Lower lobe of right lung (tissue), 2 donors: ENCODE measurements around the gene DGCR2. TPM values are rescaled to one million over a fixed set of nuclear protein-coding genes. Genes with fewer than 3 reads are reported as not detected.

Experiments
- ATAC-seq, 2 donors: fragments of 200-7000 bp; cut with Tn5 transposase; one replicate each; pipeline ENCODE4 v1.9.1; 2020 to 2022; ENCODE audit warnings: mild to moderate bottlenecking in 2 of 2, moderate library complexity in 2 of 2
- DNase-seq: peaks from one replicate; pipeline ENCODE4 v3.0.0-alpha.2; 2020
- H3K27ac ChIP-seq: fragments of 200-600 bp; one replicate; pipeline ENCODE4 v1.8.0; 2022
- H3K27me3 ChIP-seq: fragments of 200-600 bp; one replicate; pipeline ENCODE4 v1.8.0; 2022; ENCODE audit warnings: low read depth
- H3K36me3 ChIP-seq: fragments of 200-600 bp; one replicate; pipeline ENCODE4 v1.8.0; 2022; ENCODE audit warnings: mild to moderate bottlenecking
- H3K4me1 ChIP-seq: fragments of 200-600 bp; one replicate; pipeline ENCODE4 v1.8.0; 2022
- H3K4me3 ChIP-seq: fragments of 200-600 bp; one replicate; pipeline ENCODE4 v1.8.0; 2022; ENCODE audit warnings: mild to moderate bottlenecking
- H3K9me3 ChIP-seq: fragments of 200-600 bp; one replicate; pipeline ENCODE4 v1.8.0; 2022
- CTCF ChIP-seq: fragments of 200-600 bp; IDR thresholded peaks from one replicate; pipeline ENCODE4 v1.8.0; 2022; ENCODE audit warnings: antibody characterized with exemption, mild to moderate bottlenecking
- intact Hi-C: fragments of 100-400 bp; cut with DNase I; formaldehyde crosslinking; loops from one replicate; pipeline ENCODE4 v1.11.0; 2022
- total RNA-seq: library from RNA; stranded (reverse); fragmentation: NEBNext Ultra II Directional; extraction: Animal tissue kit (Norgen Biotek cat#: 25700); gene quantifications from one replicate; pipeline ENCODE4 v1.2.1, GENCODE V29; 2021
- donor health status: DM: no; HTN: yes; CAD: no; lungs with severe emphysema.

Gene DGCR2
- total RNA-seq, 1 donor from 2014 or later: 62.9 TPM

DNA sequence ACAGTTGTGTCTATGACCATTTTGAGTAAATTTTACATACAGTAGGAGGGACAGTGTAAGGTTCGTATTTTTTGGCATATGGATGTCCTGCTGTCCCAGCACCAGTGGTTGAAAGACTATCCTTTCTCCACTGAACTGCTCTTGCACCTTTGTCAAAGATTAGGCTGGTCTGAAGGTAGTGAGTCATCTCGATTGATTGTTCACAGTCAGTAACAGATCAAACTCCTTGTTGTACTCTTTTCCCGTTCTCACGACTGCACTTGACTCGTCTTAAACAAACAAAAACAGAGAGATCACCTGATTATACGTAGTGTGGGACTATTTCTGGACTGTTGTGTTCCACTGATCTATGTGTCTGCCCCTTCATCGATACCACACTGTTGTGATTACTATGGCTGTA, 77.1 kb downstream of the DGCR2 start:
- intact Hi-C loops: no loop called here
- H3K27ac ChIP-seq: no peak overlapping the region
- DNase-seq (no peak), ATAC-seq (no peak)
- H3K9me3 ChIP-seq: no peaks in the 10 kb centered on the region
- no peaks in the 10 kb centered on the region for H3K4me1 ChIP-seq
- H3K36me3 ChIP-seq: peaks cover 100% of the 10 kb centered on the region
- TF ChIP-seq CTCF: no peak
- H3K27me3 ChIP-seq: no peaks in the 10 kb centered on the region
- H3K4me3 ChIP-seq: no peak overlapping the region

GRCh38 chr22:19044381-19044780, 77.8 kb downstream of the DGCR2 start:
- H3K36me3 ChIP-seq: peaks cover 100% of the 10 kb centered on the region
- no peak for TF ChIP-seq CTCF
- H3K4me3 ChIP-seq: no peak overlapping the region
- no peaks in the 10 kb centered on the region for H3K9me3 ChIP-seq
- H3K27ac ChIP-seq: no peak overlapping the region
- intact Hi-C loops: no loop called here
- DNase-seq (peak; percentile 5), ATAC-seq (no peak)
- no peaks in the 10 kb centered on the region for H3K27me3 ChIP-seq
- H3K4me1 ChIP-seq: no peaks in the 10 kb centered on the region

DNA sequence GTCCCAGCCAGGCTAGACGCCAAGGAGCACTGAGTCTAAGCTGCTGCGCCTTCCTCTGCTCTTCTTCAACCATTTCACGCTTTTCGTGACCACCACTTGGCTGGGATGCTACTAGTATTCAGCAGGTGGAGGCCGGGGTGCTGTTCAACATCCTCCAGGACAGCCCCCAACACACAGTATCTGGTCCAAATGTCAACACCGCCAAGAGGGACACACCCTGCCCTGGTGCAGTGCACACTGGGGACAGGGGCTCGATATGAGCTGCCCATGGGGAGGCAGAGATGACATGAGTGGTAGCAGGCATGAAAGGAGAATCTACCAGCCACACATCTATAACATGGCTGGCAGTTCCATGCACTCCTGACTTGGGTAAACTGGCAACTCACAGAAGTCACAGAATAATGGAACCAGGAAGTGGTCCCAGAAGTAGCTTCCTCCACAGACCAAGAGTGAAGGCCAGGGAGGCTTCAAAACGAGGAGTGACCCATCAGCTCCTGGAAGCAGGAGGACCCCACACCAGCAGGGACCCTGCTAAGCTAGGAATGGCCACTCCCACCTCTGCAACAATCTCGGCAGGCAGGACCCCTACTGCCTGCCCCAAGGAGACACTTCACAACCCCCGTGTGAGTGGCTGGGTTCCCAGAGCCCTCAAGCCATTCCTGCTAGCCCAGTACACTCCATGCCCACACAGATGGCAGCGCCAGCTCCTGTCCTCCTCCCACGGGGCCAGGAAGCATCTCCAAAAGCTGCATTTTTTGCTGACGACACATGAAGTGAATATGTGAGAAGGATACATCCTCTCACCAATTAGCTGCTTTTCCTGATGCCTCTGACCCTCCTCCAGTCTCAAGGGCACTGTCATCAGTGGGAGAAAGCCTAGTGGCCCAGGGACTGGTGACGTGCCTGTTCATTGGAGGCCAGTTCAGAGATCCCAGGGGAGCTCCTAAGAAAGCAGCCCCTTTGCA, 78.8 kb downstream of the DGCR2 start:
- H3K27me3 ChIP-seq: no peaks in the 10 kb centered on the region
- ATAC-seq (no peak), DNase-seq (peak; percentile 22)
- H3K4me1 ChIP-seq: no peaks in the 10 kb centered on the region
- no peak overlapping the region for H3K4me3 ChIP-seq
- H3K27ac ChIP-seq: no peak overlapping the region
- H3K36me3 ChIP-seq: peaks cover 100% of the 10 kb centered on the region
- intact Hi-C loops: no loop called here
- H3K9me3 ChIP-seq: no peaks in the 10 kb centered on the region
- TF ChIP-seq CTCF: no peak

GRCh38 chr22:19042285-19043120, 79.7 kb downstream of the DGCR2 start:
- intact Hi-C loops: no loop called here
- no peaks in the 10 kb centered on the region for H3K9me3 ChIP-seq

More at GRCh38 chr22:19042285-19043120, 79.7 kb downstream of the DGCR2 start:
- Histone ChIP-seq H3K27ac (no peak overlapping the region), H3K27me3 (no peaks in the 10 kb centered on the region), H3K4me3 (no peak overlapping the region), H3K4me1 (no peaks in the 10 kb centered on the region), H3K36me3 (peaks cover 100% of the 10 kb centered on the region)
- ATAC-seq (no peak), DNase-seq (peak; percentile 35)
- no peak for TF ChIP-seq CTCF
